ENCODE measurements around the gene SBK1. TPM values are rescaled to one million over a fixed set of nuclear protein-coding genes. Genes with fewer than 3 reads are reported as not detected.
"Not testable (repeated sequence)": the region's sequence is repeated elsewhere in the genome, so short reads cannot be mapped to it uniquely, and the experiment has no call there.

The SBK1 gene
- total RNA-seq, 1 donor from 2014 or later, result not detected

- Histone ChIP-seq H3K9me3 (no peaks in the 10 kb centered on the region), H3K4me3 (no peak overlapping the region), H3K4me1 (no peaks in the 10 kb centered on the region), H3K27me3 (no peaks in the 10 kb centered on the region), H3K36me3 (no peaks in the 10 kb centered on the region), H3K27ac (no peak overlapping the region)
- no peak for DNase-seq (ENCODE audit: low spot score in 2 of 2)
- intact Hi-C loops (cut with DNase I), result no loop called here
- peak in 2 of 3 experiments; percentile 22 to 57 for TF ChIP-seq CTCF (IDR thresholded peaks at IDR 0.05)
Observed at GRCh38 chr16:28321700-28322411, 29.5 kb downstream of the SBK1 start.

GRCh38 chr16:28324235-28324886, 32.0 kb downstream of the SBK1 start:
- no peak for TF ChIP-seq CTCF (IDR thresholded peaks at IDR 0.05)
- Histone ChIP-seq H3K36me3 (no peaks in the 10 kb centered on the region), H3K4me3 (no peak overlapping the region), H3K27me3 (no peaks in the 10 kb centered on the region), H3K27ac (no peak overlapping the region), H3K4me1 (no peaks in the 10 kb centered on the region), H3K9me3 (no peaks in the 10 kb centered on the region)
- intact Hi-C loops (cut with DNase I), result no loop called here
- DNase-seq (ENCODE audit: low spot score in 2 of 2), result no peak

GRCh38 chr16:28324887-28325279, 32.6 kb downstream of the SBK1 start:
- Histone ChIP-seq H3K27ac (no peak overlapping the region), H3K4me3 (no peak overlapping the region), H3K9me3 (no peaks in the 10 kb centered on the region), H3K4me1 (no peaks in the 10 kb centered on the region), H3K36me3 (no peaks in the 10 kb centered on the region), H3K27me3 (no peaks in the 10 kb centered on the region)
- no peak for DNase-seq (ENCODE audit: low spot score in 2 of 2)
- TF ChIP-seq CTCF (IDR thresholded peaks at IDR 0.05), result no peak
- intact Hi-C loops (cut with DNase I), result no loop called here

- H3K36me3 ChIP-seq, result no peaks in the 10 kb centered on the region
- DNase-seq (ENCODE audit: low spot score in 2 of 2), result no peak
- intact Hi-C loops (cut with DNase I), result no loop called here
- no peaks in the 10 kb centered on the region for H3K4me1 ChIP-seq
- no peak overlapping the region for H3K4me3 ChIP-seq
- no peaks in the 10 kb centered on the region for H3K9me3 ChIP-seq
- H3K27me3 ChIP-seq, result no peaks in the 10 kb centered on the region
- TF ChIP-seq CTCF (IDR thresholded peaks at IDR 0.05), result peak; percentile 37 to 58 (median 42)
- H3K27ac ChIP-seq, result no peak overlapping the region
Observed at GRCh38 chr16:28326881-28327610, 34.7 kb downstream of the SBK1 start.

GRCh38 chr16:28330232-28330631, 37.9 kb downstream of the SBK1 start:
- H3K27me3 ChIP-seq; H3K4me1 ChIP-seq; H3K4me3 ChIP-seq; H3K36me3 ChIP-seq; DNase-seq (ENCODE audit: low spot score in 2 of 2); H3K27ac ChIP-seq; intact Hi-C loops (cut with DNase I); H3K9me3 ChIP-seq: not testable (repeated sequence)

GRCh38 chr16:28330981-28331380, 38.7 kb downstream of the SBK1 start:
- not testable (repeated sequence) for H3K27me3 ChIP-seq, H3K27ac ChIP-seq

GRCh38 chr16:28332632-28333031, 40.3 kb downstream of the SBK1 start:
- H3K4me3 ChIP-seq; H3K27ac ChIP-seq; H3K27me3 ChIP-seq; H3K36me3 ChIP-seq; H3K4me1 ChIP-seq; DNase-seq (ENCODE audit: low spot score in 2 of 2); H3K9me3 ChIP-seq; intact Hi-C loops (cut with DNase I): not testable (repeated sequence)

More at GRCh38 chr16:28330981-28331380, 38.7 kb downstream of the SBK1 start:
- intact Hi-C loops (cut with DNase I); H3K4me1 ChIP-seq; H3K36me3 ChIP-seq; H3K4me3 ChIP-seq; DNase-seq (ENCODE audit: low spot score in 2 of 2); H3K9me3 ChIP-seq: not testable (repeated sequence)

- H3K27ac ChIP-seq; H3K4me3 ChIP-seq; H3K4me1 ChIP-seq; H3K36me3 ChIP-seq; H3K27me3 ChIP-seq; intact Hi-C loops (cut with DNase I); DNase-seq (ENCODE audit: low spot score in 2 of 2); H3K9me3 ChIP-seq: not testable (repeated sequence)
Observed at GRCh38 chr16:28335678-28336077, 43.4 kb downstream of the SBK1 start.

GRCh38 chr16:28336940-28337710, 44.8 kb downstream of the SBK1 start:
- H3K4me1 ChIP-seq; H3K27ac ChIP-seq; intact Hi-C loops (cut with DNase I); H3K9me3 ChIP-seq; H3K27me3 ChIP-seq; DNase-seq (ENCODE audit: low spot score in 2 of 2); H3K36me3 ChIP-seq; H3K4me3 ChIP-seq: not testable (repeated sequence)

Data from ascending aorta (tissue), 2 donors.